LNCaP clone FGC (cell line): ENCODE results near the gene BMAL1.

ENCODE experiments used
- DNase-seq: peaks from one replicate; pipeline ENCODE4 v3.0.0-alpha.2; 2011; ENCODE audit warnings: low read depth
- H3K4me3 ChIP-seq: 2 replicates; pipeline ENCODE4 v1.5.1; 2011; ENCODE audit warnings: mild to moderate bottlenecking, low read depth, low read length, control low read depth
- TF ChIP-seq, protein P1 (sequence below): IDR thresholded peaks from 2 replicates; pipeline ENCODE4 v1.5.1; 2012; ENCODE audit warnings: mild to moderate bottlenecking; ENCODE audit not compliant: control insufficient read depth, insufficient read depth; ENCODE audit errors: extremely low read depth

The BMAL1 gene

DNA sequence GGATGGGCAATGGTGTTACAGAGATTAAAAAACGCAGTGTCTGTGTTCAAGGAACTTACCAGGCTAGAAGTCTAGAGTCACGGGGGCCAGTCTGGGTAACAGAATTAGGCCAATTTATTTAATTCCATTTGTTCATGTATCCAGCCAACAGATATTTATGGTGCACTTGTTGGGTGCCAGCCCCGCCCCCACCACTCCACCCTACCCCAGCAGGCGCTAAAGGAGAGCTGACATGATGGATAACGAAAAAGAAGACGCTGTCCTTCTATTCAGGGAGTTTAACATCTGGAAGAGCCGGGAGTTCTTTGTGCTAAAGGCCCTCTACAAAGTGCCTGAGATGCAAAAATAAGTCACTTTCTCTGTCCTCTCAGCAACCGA is 1.1 kb upstream of the BMAL1 start:
- TF ChIP-seq, protein P1, sequence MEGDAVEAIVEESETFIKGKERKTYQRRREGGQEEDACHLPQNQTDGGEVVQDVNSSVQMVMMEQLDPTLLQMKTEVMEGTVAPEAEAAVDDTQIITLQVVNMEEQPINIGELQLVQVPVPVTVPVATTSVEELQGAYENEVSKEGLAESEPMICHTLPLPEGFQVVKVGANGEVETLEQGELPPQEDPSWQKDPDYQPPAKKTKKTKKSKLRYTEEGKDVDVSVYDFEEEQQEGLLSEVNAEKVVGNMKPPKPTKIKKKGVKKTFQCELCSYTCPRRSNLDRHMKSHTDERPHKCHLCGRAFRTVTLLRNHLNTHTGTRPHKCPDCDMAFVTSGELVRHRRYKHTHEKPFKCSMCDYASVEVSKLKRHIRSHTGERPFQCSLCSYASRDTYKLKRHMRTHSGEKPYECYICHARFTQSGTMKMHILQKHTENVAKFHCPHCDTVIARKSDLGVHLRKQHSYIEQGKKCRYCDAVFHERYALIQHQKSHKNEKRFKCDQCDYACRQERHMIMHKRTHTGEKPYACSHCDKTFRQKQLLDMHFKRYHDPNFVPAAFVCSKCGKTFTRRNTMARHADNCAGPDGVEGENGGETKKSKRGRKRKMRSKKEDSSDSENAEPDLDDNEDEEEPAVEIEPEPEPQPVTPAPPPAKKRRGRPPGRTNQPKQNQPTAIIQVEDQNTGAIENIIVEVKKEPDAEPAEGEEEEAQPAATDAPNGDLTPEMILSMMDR, result no peak
- peak overlapping the region; percentile 63 for H3K4me3 ChIP-seq
- no peak for DNase-seq

- H3K4me3 ChIP-seq, result peak overlapping the region; percentile 76
- TF ChIP-seq, protein P1, result no peak
- DNase-seq, result peak; percentile 92
Measured at GRCh38 chr11:13276832-13277767, 490 bp upstream of the BMAL1 start.

GRCh38 chr11:13278609-13279486 is 1.3 kb downstream of the BMAL1 start:
- no peak for DNase-seq
- peak overlapping the region; percentile 76 for H3K4me3 ChIP-seq
- TF ChIP-seq, protein P1, result no peak

DNA sequence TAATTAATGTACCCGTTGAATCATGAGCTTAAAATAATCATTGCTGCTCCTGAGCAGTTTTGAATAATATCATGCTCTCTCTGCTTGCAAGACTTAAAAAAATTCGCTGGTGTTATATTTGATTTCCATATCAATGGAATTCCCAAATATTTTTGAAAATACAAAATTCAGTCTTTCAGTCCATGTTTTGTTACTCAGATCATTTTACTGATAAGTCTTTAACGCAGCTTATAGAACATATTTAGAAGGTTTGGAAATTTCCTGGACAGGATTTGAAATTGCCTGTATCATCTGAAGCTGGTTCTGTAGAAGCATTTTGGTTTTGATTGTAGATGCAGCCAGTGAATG is 1.9 kb downstream of the BMAL1 start:
- H3K4me3 ChIP-seq, result no peak overlapping the region
- TF ChIP-seq, protein P1, result no peak
- DNase-seq, result no peak

DNA sequence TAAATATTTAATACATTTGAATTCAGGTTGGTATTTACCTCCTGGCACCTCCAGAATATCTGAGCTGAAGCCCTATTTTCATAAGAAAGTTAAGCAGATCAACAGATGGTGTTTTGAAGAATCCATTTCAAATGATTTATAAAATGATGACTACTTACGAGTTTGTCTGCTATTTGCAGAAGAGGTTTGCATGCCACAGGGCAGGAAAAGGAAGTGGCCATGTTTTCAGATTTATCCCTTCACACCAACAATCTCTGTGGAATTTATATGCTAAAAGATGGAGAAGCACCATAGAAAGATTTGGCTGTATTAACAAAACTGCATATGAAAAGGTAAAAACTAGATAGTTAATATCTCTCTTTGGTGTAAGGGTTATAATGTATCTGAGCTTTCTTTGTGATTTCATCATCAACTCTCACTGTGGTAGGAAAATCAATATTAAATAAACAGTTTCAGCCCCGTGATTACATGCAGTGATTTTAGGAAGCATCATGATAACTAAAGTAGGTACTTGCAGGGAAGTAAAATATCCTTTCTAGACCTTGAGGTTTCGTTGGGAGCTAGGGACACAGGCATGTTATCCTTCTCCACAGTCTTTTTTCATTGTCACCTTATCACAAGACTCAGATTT is 2.6 kb downstream of the BMAL1 start:
- no peak for DNase-seq
- no peak overlapping the region for H3K4me3 ChIP-seq
- TF ChIP-seq, protein P1, result no peak

GRCh38 chr11:13280777-13281176 is 3.2 kb downstream of the BMAL1 start:
- no peak overlapping the region for H3K4me3 ChIP-seq
- no peak for DNase-seq
- TF ChIP-seq, protein P1, result no peak
